GM19099 (cell line): ENCODE results near the gene PDE4D.

ENCODE experiments used
- POLR2A ChIP-seq: IDR thresholded peaks from 3 replicates; pipeline ENCODE4 v1.6.1; 2011; ENCODE audit warnings: low read depth; ENCODE audit not compliant: insufficient read length; ENCODE audit errors: extremely low read depth

Gene PDE4D

DNA sequence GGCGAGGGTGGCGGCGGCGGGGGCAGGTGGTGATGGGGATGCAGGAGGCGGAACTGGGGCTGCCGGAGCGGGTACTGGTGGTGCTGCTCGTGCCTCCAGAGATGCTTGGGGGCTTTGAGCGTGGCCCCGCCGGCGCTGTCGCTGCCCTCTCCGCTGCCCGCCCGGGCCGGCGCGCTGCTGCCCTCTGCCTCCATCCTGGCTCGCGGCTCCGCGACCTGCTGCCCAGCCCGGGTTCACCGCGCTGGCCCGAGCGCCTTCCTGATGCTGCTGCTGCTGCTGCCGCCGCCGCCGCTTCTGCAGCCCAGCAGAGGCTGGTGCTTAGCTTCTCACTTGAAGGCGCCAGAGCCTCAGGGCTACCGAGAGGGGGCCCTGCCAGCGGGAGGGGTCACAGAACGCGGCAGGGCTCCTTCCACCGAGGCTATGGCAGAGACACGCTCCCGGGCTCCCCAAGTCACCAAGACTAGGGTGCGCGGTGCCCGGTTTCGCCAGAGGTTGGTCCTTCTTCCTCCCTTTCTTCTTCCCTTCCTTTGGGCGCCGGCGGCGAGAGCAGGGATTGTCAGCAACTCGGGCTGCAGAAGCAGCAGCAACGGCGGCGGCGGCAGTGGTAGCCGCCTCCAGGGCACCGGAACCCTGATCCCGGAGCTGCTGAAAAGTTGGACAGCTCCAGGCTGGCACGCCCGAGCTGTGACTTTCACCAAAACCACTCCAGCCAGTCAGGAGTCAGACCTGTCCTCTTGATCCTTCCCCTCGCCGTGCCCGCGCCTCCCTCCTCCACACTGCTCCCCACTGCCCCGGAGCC lies at the start of gene PDE4D:
TSS of gene PDE4D (minus strand) at position 298 of the 799 bp plus-strand sequence.
- no peak for TF ChIP-seq POLR2A

DNA sequence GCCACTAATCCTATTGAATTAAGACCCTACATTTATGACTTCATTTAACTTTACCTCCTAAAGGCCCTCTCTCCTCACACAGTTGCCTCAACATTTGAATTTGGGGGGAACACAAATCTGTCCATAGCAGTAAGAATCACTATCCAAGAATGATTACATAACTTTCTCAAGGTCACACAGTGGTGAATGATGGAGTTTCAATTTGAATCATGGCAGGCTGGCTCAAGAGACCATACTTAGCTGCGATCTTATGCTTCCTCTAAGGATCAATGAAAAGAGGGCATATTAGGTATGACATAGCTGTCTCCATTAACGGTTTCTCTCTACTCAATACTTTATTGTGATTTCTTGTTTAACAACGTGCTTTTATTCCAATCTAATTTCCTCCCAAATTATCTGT lies 44.1 kb upstream of the PDE4D start:
- no peak for TF ChIP-seq POLR2A

- TF ChIP-seq POLR2A, result no peak
These were observed 29.9 kb upstream of the PDE4D start for GRCh38 chr5:59923465-59923864.

DNA sequence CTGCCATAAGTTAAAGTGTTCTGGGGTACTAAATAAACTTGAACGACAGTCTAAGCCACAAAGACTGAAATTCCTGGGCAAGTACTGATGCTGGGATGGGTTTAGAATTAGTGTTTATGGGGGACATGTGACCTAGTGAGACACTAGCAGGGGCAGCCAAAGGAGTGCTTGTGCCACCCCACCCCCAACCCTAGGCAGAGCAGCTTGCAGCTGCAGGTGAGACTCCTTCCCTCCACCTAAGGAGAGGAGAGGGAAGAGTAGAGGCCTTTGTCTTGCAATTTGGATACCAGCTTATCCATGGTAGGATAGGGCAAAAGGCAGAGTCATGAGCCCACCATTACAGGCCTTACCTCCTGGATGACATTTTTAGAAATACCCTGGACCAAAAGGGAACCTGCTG lies 28.7 kb upstream of the PDE4D start:
- TF ChIP-seq POLR2A, result no peak

DNA sequence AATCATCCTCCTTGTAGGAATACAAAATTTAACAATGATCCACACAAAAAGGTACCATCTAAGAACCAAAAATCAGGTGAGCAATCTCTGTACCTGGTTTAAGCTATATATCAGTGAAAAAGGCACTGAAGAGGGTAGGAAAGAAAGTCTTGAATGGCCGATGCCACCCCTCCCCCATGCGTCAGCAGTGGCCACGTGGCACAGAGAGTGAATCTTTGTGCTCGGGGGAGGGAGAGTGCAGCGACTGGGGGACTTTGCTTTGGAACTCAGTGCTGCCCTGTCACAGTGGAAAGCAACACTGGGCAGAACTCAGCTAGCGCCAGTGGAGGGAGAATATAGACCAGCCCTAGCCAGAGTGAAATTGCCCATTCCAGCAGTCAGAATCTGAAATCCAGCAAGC lies 28.3 kb upstream of the PDE4D start:
- no peak for TF ChIP-seq POLR2A

GRCh38 chr5:59919484-59919883 lies 26.0 kb upstream of the PDE4D start:
- no peak for TF ChIP-seq POLR2A

GRCh38 chr5:59917121-59917520 lies 23.6 kb upstream of the PDE4D start:
- no peak for TF ChIP-seq POLR2A

DNA sequence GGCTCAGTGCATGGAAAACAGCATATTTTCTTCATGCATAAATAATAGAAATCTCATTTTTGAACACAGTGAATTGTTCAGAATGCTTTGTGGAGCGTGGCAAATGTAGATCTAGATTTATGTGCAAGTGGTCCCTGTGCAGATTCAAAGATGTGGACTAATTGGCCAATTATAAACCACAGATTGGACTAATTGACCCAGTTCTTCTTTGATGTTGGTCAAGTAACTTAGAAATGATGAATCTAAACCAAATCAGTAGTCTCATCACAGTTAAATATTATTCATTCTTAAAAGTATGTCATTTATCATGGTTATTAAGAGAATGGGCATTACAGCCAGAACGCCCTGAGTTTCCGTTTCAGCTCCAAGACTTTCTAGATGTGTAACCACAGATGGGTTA lies 11.7 kb upstream of the PDE4D start:
- TF ChIP-seq POLR2A, result no peak

DNA sequence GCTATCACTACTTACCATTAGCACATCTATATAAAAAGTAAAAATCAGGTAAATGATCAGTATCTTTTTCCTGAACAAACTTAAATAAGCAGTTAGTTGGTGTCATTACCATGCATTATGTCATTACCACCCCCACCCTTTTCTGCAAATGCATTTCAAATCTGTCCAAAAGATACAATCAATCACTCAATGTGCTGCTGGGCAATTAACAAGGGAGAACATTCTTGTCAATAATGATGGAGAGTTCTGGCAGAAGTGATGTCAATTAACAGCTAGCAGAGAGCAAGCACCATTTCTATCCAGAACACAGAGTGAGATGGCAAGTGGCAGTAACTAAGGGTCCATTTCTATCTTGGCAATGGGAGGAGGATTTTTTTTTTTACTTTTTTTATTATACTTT lies 3.5 kb upstream of the PDE4D start:
- TF ChIP-seq POLR2A, result no peak

DNA sequence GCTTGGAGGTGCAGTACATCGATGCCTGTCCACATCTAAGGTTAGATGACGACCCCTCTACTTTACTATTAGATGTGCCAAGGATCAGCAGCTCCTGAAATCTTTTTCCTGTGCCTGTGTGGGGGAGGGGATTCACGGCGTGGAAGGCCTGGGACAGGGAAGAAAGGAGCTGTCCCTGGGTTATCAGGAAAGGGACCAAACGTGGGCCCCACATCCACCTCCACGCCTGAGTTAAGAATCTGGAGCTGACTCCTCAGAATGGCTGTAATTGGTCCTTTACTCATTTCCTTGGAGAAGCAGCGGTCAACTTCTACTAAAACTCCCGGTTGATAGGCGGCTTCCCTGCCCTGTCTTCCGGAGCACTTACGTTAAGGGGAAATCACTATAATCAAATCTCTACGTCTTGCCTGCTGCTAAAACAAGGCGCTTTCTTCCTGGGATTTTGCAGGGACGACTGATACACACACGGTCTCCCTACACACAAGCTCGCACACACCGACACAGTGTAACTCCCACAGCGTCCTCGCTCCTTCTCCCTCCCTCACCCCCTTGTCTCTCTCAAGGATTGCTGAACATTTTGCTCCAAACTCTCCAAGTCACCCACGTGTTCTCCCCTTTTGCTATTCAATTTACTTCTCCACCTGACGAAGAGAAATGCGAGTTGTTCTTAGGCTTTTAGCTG lies 1.4 kb downstream of the PDE4D start:
- TF ChIP-seq POLR2A, result no peak

GRCh38 chr5:59887274-59887673 lies 6.3 kb downstream of the PDE4D start:
- TF ChIP-seq POLR2A, result no peak

DNA sequence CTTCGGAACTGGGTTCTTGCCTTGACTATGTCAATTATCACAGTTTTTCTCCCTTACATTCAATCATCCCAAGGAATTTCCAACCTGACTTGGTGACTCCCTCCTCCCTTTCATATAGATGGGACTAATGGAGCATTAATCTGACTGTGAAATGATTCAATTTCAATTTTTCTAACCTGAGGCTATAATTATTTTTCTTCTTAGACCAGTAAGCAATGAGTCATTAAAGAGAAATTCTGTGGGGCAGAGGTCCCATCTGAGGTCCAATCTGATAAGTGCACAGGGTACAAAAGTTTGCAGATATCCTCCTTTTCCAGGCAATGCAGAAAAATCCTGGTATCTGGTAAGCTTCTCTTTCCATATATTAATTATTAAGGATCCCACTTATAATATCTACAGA lies 18.9 kb downstream of the PDE4D start:
- no peak for TF ChIP-seq POLR2A

DNA sequence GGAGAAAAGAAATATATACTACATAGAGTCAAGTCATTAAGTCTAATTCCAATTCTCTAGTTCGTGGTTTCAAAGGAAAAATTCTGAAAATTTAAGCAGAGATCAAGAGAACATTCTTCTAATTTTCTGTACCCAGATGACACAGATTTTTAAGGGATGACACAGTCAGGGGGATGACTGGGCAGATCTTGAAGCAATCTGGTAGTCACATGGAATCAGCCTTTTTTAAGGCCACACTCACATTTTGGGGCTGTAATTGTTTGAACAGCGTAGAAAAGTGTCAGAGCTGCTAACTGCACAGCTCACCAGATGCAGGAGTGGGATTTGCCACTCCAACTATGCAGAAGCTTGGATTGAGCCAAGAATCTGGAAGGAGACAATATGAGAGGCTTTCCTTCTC lies 20.4 kb downstream of the PDE4D start:
- no peak for TF ChIP-seq POLR2A

DNA sequence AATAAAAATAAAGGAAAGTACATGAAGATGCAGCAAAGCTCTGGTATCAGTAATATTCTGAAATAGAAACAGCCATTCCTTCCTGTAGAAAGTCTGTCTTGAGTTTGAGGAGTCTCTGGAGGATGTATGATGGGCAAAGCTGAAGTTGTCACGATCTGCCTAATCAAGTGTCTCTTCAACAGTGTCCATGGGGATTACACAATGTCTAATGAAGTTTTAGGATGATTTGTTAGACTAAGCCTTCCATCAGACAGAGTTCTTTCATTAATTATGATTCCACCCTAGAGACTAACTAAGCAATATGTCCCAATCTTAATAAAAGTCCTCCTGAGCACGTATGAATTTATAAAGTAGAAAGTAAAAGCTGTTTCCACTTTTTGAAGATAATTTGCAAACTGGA lies 26.9 kb downstream of the PDE4D start:
- no peak for TF ChIP-seq POLR2A

- TF ChIP-seq POLR2A, result no peak
These were observed 28.8 kb downstream of the PDE4D start for GRCh38 chr5:59864718-59865117.

DNA sequence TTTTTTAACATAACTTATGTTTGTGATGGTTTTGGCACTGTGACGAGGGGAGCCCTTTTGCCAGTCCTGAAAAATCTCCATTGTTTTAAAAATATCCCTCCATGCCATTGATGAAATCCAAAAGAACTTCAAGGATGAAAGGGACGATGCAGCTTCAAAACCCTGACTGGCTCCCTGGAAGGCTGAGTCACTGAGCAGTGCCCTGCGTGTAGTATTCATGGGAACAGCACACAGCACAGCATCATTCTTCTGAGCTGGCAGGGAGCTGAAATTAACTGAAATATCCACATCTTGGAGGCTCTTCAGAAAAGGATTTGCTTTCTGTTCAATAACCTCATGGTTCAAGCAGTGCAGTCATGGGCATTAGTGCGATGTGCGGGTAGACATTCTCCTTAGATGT lies 29.7 kb downstream of the PDE4D start:
- TF ChIP-seq POLR2A, result no peak
